ENCODE data around the gene PDS5A.
"Not testable (repeated sequence)": the region's sequence is repeated elsewhere in the genome, so short reads cannot be mapped to it uniquely, and the experiment has no call there.

The PDS5A gene

DNA sequence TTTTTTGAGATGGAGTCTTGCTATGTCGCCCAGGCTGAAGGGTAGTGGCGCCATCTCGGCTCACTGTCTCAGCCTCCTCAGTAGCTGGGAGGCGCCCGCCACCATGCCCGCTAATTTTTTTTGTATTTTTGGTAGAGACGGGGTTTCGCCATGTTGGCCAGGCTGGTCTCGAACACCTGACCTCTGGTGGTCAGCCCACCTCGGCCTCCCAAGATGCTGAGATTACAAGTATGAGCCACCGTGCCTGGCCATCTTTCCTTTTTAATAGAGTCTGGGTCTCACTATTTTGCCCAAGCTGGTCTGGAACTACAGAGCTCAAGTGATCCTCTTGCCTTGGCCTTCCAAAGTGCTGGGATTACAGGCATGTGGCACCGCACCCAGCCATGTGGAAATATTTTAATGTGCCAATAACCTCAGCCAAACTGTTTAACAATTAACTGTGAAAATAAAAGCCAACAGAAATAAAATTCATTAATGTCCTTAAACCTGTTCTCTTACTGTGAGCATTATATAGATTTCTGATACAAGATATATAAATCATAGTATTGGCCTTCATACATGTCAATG, 16.3 kb downstream of the PDS5A start:
- no peak for DNase-seq (ENCODE audit: low read depth)

GRCh38 chr4:39950861-39951481, 26.7 kb downstream of the PDS5A start:
- DNase-seq (ENCODE audit: low read depth): no peak

- DNase-seq (ENCODE audit: low read depth): no peak
Measured at GRCh38 chr4:39947963-39948362, 29.7 kb downstream of the PDS5A start.

DNA sequence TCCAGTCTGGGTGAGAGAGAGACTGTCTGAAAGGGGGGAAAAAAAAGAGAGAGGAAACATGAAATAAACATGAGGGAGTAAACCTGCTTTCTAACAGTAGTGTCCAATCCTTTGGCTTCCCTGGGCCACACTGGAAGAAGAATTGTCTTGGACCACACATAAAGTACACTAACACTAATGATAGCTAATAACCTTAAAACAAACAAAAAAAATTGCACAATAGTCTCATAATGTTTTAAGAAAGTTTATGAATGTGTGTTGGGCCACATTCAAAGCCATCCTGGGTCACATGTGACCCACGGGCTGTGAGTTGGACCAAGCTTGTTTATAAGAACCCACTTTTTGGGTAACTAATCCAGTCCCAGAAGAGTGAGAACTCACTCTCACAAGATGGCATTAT, 30.3 kb downstream of the PDS5A start:
- no peak for DNase-seq (ENCODE audit: low read depth)

GRCh38 chr4:39944245-39944644, 33.5 kb downstream of the PDS5A start:
- not testable (repeated sequence) for DNase-seq (ENCODE audit: low read depth)

DNA sequence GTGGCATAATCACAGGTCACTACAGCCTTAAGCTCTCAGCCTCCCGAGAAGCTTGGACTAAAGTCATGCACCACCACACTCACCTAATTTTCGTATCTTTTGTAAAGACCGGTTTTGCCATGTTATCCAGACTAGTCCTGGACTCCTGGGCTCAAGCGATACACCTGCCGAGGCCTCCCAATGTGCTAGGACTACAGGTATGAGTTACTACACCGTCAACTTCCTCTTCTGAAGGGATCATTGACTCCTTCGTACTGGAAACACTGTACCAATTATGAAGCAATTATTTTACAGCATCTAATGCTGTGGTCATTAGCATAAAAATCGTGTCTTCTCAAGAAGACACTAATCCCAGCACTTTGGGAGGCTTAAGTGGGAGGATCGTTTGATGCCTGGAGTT, 35.2 kb downstream of the PDS5A start:
- DNase-seq (ENCODE audit: low read depth): no peak

DNA sequence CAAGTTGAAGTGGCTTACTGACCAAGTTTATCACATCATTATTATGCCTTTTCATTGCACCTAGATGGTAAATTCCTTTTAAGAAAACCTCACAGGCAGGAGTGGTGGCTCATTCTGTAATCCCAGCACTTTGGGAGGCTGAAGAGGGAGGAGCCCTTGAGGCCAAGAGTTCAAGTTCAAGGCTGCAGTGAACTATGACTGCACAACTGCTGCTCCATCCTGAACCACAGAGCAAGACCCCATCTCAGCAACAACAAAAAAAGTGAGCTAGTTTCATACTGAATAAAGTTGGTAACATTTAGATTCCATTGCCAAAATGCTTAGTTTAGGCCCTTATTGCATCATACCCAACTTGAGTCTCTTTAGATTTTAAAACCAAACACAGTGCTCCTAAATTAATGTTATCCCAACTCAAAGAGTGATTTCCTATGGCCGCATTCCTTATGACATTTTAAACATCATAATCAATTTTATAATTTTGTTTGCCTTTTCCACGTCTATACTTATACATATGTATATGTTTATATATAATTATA, 36.0 kb downstream of the PDS5A start:
- DNase-seq (ENCODE audit: low read depth): no peak

DNA sequence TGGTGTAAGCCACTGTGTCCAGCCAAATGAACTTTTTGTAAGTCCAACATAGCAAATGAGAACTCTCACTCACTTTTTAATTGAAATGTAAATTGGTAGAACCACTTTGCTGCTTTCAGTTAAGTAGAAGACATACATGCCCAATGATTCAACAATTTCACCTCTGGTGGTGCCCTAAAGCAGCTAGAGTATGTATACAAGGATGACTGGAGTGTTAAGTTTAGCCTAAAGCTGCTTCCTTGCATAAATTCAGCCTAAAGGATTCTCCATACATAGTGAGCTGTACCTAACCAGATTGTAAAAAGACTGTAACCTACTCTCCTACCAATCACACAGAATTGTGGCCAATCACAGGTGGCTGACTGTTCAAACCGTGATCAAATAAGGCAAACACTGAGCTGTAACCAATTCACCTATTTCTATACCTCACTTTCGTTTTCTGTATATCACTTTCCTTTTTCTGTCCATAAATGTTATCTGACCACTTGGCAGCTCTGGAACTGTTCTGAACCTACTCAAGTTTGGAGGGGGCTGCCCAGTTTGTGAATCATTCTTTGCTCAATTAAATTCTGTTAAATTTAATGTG, 39.9 kb downstream of the PDS5A start:
- no peak for DNase-seq (ENCODE audit: low read depth)

DNA sequence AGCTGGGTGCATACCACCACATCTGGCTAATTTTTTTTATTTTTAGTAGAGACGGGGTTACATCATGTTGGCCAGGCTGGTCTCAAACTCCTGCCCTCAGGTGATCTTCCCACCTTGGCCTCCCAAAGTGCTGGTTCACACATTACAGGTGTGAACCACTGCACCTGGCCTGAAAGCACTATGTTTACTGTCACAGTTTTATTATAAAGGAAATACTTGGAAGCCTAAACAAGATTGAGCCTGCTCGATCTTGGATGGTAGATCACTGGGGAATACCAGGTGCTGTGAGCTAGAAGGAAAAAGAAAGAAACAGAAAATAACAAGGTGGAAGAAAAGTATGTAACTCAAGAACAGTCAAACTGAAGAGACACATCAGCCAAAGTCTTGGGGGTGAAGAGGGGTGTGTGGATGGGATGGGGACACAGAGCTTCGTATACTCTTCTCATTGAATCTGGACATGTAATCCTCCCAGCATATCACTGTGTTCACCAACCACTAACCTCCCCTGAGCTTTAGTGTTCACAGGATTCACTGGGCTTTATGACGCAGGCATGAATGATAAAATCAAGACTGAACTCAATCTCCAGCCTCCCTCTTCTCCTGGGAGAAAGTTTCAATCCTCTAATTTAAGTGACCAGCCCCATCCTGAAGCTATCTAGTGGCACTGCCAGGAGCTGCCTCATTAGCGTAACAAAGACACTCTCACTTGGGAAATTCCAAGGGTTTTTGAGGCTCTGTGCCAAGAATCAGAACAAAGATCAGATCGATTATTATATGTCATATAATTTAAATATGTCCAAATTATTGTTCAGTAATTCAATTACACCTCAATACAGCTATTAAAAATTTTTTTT, 40.9 kb downstream of the PDS5A start:
- DNase-seq (ENCODE audit: low read depth): no peak

GRCh38 chr4:39933671-39934590, 43.8 kb downstream of the PDS5A start:
- DNase-seq (ENCODE audit: low read depth): no peak

DNA sequence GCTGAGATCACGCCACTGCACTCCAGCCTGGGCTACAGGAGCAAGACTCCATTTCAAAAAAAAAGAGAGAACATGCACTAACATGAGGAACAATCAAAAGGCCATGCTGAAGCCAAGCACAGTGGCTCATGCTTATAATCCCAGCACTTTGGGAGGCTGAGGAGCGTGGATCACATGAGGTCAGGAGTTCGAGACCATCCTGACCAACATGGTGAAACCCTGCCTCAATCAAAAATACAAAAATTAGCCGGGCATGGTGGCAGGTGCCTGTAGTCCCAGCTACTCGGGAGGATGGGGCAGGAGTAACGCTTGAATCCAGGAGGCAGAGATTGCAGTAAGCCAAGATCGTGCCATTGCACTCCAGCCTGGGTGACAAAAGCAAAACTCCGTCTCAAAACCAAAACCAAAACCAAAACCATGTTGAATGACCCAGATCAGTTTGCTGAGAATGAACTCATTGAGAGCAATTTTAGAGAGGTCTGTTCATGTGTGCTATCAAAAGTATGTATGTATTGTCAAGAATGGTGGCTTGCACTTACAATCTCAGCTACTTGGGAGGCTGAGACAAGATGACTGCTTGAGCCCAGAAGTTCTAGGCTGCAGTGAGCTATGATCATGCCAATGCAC, 44.8 kb downstream of the PDS5A start:
- DNase-seq (ENCODE audit: low read depth): no peak

DNA sequence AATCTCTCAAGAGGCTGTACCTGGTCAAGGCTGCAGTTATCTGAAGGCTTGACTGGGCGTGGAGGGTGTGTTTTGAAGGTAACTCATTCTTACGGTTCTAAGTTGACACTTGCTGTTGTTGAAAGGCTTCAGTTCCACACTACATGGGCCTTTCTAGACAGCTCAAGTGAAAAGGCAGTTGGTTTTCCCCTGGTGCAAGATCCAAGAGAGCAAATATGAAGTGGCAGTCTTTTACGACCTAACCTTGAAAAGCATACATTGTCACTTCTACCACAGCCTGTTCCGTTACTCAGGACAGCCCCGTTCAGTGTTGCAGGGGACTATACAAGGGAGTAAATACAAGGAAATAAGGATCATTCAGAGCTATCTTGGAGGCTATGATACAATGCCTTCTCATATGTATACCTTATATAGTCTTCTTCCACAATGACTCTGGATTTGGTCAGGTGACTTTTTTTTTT, 46.2 kb downstream of the PDS5A start:
- DNase-seq (ENCODE audit: low read depth): no peak

DNA sequence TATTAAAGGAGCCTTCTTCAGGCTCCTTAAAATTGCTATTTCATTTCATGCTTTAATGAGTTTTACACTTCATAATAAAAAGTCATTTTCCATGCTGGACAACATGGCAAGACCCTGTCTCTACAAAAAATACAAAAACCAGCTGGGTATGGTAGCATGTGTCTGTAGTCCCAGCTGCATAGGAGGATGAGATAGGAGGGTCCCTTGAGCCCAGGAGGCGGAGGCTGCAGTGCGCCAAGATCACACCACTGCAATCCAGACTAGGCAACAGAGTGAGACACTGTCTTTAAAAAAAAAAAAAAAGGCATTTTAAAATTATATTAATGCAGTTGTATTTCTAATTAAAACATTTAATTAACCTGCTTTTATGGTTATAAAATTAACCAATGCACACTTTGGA, 49.2 kb downstream of the PDS5A start:
- DNase-seq (ENCODE audit: low read depth): no peak

- no peak for DNase-seq (ENCODE audit: low read depth)
Measured at GRCh38 chr4:39924014-39924413, 53.7 kb downstream of the PDS5A start.

DNA sequence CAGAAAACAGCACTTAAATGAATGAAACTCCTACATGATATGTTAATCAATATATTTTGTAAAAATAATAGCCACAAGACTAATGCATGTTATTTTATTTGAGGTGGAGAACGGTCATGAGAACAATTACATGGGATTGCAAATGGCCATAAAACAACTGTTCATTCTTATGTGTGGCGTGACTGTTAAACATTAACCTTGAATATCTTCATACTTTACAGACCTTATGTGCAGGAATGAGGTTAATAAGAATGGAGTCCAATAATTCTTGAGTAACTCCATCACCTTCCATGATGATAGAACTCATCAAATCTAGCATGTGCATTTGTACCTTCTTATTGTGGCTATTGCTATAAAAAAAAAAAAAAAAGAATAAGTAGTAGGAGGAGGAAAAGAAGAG, 55.3 kb downstream of the PDS5A start:
- DNase-seq (ENCODE audit: low read depth): no peak

DNA sequence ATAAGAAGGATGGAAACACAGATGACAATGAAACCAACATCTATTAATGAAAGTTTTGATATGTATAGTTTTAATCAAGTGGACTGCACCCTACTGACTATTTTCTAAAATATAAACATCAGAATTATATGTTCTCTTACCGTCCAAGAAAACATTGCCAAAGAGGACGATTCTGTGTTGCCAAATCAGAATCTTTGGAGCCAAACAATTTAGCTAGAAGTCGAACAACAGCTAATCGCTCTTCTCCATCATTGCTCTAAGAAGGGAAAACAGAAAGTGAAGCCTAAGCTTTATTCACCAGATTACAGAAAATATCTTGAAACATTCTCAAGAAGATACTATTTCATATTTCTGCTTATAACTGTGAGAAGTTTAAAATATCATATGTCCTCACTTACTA, 64.2 kb downstream of the PDS5A start:
- DNase-seq (ENCODE audit: low read depth): no peak

GRCh38 chr4:39910064-39910463, 67.6 kb downstream of the PDS5A start:
- no peak for DNase-seq (ENCODE audit: low read depth)

DNA sequence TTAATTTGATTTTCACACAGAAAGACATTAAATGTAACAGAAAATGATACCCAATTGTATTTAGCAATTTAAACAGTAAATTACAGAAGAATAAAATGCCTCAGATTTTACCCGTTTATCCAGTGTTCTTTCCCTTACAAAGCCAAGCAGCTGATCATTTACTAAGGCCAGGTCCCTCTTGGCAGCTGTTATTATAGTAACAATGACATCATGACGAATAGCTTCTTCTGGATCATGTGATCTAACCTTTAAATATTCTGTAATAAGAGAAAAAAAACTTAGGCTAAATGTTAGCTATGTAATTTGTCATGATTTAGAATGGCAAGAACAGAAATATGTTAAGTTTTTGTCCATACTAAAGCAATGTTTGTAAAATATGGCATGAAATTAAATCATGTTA, 69.4 kb downstream of the PDS5A start:
- DNase-seq (ENCODE audit: low read depth): no peak

- no peak for DNase-seq (ENCODE audit: low read depth)
Measured at GRCh38 chr4:39905656-39906055, 72.1 kb downstream of the PDS5A start.

DNA sequence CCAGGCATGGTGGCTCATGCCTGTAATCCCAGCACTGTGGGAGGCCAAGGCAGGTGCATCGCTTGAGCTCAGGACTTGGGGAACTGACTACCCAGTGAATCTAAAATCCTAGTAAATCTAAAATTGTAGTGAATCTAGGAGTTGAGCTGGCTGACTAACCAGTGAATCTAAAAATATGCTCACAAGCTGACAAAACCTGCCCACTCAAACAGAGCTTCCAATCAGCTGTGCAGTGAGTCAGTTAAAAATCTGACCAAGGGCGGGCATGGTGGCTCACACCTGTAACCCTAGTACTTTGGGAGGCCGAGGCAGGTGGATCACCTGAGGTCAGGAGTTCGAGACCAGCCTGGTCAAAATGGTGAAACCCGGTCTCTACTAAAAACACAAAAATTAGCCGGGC, 72.7 kb downstream of the PDS5A start:
- DNase-seq (ENCODE audit: low read depth): not testable (repeated sequence)

GRCh38 chr4:39900966-39901365, 76.7 kb downstream of the PDS5A start:
- DNase-seq (ENCODE audit: low read depth): no peak
